Measurements from ENCODE around the gene FOXJ2.
"Not testable (repeated sequence)": the region's sequence is repeated elsewhere in the genome, so short reads cannot be mapped to it uniquely, and the experiment has no call there.

The FOXJ2 gene

DNA sequence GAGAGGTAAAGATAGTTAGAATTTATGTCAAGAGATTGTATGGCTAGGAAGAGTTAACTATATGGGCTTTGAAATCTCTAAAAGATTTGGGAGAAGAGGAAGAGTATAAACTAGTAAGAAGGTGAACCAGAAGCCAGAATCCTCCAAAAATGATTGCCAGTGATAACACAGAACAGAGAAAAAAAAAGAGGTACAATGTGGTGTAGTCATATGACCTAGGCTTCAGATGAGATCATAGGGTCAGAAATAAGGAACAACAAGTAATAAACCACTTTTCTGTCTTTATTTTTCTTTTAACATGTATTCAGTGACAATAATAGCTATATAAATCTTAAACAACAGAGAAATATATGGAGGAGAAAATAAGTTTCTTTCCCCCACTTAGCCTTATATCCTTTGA lies 47.6 kb downstream of the FOXJ2 start:
- TF ChIP-seq, protein P1, sequence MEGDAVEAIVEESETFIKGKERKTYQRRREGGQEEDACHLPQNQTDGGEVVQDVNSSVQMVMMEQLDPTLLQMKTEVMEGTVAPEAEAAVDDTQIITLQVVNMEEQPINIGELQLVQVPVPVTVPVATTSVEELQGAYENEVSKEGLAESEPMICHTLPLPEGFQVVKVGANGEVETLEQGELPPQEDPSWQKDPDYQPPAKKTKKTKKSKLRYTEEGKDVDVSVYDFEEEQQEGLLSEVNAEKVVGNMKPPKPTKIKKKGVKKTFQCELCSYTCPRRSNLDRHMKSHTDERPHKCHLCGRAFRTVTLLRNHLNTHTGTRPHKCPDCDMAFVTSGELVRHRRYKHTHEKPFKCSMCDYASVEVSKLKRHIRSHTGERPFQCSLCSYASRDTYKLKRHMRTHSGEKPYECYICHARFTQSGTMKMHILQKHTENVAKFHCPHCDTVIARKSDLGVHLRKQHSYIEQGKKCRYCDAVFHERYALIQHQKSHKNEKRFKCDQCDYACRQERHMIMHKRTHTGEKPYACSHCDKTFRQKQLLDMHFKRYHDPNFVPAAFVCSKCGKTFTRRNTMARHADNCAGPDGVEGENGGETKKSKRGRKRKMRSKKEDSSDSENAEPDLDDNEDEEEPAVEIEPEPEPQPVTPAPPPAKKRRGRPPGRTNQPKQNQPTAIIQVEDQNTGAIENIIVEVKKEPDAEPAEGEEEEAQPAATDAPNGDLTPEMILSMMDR (IDR thresholded peaks at IDR 0.05; ENCODE audit: control insufficient read depth, insufficient read depth, low read depth, low read length, missing control alignments) = no peak
- DNase-seq (ENCODE audit: low read depth) = no peak
- no peak overlapping the region for H3K4me3 ChIP-seq (ENCODE audit: control insufficient read depth, low read depth, low read length)

DNA sequence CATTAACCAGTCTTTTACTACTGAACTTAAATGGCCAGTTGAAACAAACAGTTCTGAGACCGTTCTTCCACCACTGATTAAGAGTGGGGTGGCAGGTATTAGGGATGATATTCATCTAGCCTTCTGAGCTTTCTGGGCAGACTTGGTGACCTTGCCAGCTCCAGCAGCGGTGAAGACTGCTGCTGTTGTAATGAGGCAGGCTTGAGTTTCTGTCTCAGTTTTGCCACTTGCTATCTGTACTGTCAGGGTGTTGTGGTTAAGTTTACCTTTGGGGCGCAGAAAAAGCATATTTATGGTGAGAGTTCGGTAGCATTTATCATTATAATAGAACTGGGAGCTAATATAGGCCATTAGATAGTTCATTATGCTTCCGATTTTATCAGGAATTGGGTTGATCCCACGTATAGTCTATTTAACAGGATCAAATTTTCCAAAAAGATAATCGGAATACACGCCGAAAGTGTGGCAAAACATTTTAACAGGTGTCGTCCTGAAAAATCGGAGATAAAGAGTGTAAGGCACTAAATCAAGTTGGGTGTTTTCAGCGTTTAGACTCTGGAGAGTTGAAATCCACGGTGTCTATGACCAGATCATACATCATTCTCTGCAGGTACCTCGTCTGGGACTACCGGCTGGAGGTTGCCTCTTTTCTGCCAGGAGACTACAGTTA lies 48.9 kb downstream of the FOXJ2 start:
- TF ChIP-seq, protein P1 (IDR thresholded peaks at IDR 0.05; ENCODE audit: control insufficient read depth, insufficient read depth, low read depth, low read length, missing control alignments) = no peak
- H3K4me3 ChIP-seq (ENCODE audit: control insufficient read depth, low read depth, low read length) = peak overlapping the region; percentile 90
- DNase-seq (ENCODE audit: low read depth) = no peak

DNA sequence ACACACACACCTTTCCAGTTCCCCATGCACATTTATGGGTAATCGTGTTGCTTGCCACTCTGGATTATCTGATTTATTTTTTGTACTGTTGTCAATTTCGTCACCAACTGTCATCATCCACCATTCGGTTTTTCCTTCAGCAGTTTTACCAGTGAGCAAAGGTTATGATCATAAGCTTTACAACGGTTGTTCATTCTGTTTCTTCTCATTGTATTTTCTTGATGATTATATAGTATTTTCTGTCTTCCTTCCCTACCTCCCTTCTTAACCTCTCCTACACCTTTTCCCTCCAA lies 50.2 kb downstream of the FOXJ2 start:
- TF ChIP-seq, protein P1 (IDR thresholded peaks at IDR 0.05; ENCODE audit: control insufficient read depth, insufficient read depth, low read depth, low read length, missing control alignments) = no peak
- no peak for DNase-seq (ENCODE audit: low read depth)

DNA sequence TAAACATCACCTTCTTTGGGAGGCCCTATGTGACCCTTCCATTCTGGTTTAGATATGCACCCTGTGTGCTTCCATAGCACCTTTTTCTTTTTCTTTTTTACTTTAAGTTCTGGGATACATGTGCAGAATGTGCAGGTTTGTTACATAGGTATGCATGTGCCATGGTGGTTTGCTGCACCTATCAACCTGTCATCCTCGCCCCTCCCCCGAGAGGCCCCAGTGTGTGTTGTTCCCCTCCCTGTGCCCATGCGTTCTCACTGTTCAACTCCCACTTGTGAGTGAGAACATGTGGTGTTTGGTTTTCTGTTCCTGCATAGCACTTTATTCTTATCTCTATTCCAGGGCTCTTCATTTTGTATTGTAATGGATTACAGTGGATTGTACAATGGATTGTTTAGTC lies 51.8 kb downstream of the FOXJ2 start:
- not testable (repeated sequence) for DNase-seq (ENCODE audit: low read depth); H3K4me3 ChIP-seq (ENCODE audit: control insufficient read depth, low read depth, low read length)

More for the DNA sequence above, 50.2 kb downstream of the FOXJ2 start:
- peak overlapping the region; percentile 90 for H3K4me3 ChIP-seq (ENCODE audit: control insufficient read depth, low read depth, low read length)

DNA sequence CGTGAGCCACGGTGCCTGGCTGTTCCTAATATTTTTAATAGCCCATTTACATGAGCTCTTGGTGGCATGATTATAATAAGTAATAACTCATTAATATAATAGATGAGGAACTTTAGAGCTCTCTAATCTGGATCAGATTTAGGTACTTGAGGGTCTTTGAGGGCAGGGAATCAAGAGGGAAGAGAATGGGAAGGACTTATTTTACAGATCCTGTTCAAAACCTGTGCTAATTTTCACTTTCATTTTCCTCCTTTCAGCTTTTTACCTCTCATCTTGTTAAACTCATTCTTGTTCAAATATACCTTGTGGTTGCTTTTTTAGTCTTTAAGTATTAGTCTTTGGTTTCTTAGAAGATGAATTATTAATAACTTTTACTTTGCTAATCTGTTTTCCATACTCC lies 55.1 kb downstream of the FOXJ2 start:
- TF ChIP-seq, protein P1 (IDR thresholded peaks at IDR 0.05; ENCODE audit: control insufficient read depth, insufficient read depth, low read depth, low read length, missing control alignments) = no peak
- H3K4me3 ChIP-seq (ENCODE audit: control insufficient read depth, low read depth, low read length) = no peak overlapping the region
- DNase-seq (ENCODE audit: low read depth) = no peak

DNA sequence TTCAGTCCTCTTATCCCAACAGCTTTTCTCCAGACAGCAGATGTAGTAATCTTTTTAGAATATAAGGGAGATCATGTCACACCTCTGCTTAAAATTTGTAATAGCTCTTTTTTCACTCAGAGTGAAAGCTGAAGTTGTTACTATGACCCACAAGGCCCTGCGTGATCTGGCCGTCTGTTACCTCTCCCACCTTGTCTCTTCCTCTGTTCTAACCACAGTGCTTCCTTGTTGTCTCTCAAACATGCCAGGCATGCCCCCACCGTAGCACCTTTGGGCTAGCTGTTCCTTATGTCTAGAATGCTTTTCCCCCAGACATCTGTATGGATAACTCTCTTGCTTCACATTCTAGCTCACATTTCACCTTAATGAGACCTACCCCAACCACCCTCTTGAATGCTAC lies 56.1 kb downstream of the FOXJ2 start:
- no peak for DNase-seq (ENCODE audit: low read depth)
- no peak overlapping the region for H3K4me3 ChIP-seq (ENCODE audit: control insufficient read depth, low read depth, low read length)
- TF ChIP-seq, protein P1 (IDR thresholded peaks at IDR 0.05; ENCODE audit: control insufficient read depth, insufficient read depth, low read depth, low read length, missing control alignments) = no peak

DNA sequence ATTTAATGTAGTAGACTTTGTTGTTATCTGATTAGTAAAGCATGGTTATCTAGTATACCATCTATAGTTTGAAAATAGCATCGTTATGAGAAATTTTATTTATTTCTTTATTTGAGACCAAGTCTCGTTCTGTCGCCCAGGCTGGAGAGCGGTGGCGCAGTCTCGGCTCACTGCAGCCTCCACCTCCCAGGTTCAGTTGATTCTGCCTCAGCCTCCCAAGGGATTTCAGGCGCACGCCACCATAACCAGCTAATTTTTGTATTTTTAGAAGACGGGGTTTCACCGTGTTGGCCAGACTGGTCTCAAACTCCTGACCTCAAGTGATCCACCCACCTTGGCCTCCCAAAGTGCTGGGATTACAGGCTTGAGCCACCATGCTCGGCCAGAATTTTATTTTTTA lies 56.8 kb downstream of the FOXJ2 start:
- H3K4me3 ChIP-seq (ENCODE audit: control insufficient read depth, low read depth, low read length); DNase-seq (ENCODE audit: low read depth): not testable (repeated sequence)

DNA sequence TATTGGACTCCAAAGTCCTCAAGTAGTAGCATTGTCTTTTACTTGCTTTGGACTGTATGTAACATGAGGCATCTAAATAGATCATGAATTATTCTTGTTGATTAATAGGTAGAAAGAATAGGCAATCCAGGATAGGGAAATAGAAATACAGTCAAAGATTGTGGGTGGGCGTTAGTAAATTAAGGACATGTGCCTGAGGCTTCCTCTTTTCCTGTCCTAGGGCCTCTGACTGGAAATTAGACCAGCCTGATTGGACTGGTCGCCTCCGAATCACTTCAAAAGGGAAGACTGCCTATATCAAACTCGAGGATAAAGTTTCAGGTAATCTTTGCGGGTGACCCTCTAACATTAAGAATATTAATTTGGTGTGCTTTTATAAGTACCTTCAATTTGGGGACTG lies 57.2 kb downstream of the FOXJ2 start:
- TF ChIP-seq, protein P1 (IDR thresholded peaks at IDR 0.05; ENCODE audit: control insufficient read depth, insufficient read depth, low read depth, low read length, missing control alignments) = no peak
- H3K4me3 ChIP-seq (ENCODE audit: control insufficient read depth, low read depth, low read length) = no peak overlapping the region
- DNase-seq (ENCODE audit: low read depth) = no peak

All from AG09309 (cell line).